Breast epithelium (tissue), 3 donors: Measurements from ENCODE around the gene GRIFIN.

Source experiments
- POLR2A ChIP-seq: fragments of 450-650 bp; IDR thresholded peaks from one replicate; pipeline ENCODE4 v1.6.1; 2016; ENCODE audit warnings: antibody characterized with exemption, mild to moderate bottlenecking, moderate library complexity
- TF ChIP-seq, protein P1 (sequence below), 3 donors: fragments of 450-650 bp; IDR thresholded peaks; one replicate each; pipeline ENCODE4 v1.5.1; 2016 to 2017; ENCODE audit warnings: antibody characterized with exemption in 3 of 3, mild to moderate bottlenecking in 3 of 3, moderate library complexity in 3 of 3

GRCh38 chr7:2446676-2447075 is 29.5 kb downstream of the GRIFIN start:
- TF ChIP-seq, protein P1, sequence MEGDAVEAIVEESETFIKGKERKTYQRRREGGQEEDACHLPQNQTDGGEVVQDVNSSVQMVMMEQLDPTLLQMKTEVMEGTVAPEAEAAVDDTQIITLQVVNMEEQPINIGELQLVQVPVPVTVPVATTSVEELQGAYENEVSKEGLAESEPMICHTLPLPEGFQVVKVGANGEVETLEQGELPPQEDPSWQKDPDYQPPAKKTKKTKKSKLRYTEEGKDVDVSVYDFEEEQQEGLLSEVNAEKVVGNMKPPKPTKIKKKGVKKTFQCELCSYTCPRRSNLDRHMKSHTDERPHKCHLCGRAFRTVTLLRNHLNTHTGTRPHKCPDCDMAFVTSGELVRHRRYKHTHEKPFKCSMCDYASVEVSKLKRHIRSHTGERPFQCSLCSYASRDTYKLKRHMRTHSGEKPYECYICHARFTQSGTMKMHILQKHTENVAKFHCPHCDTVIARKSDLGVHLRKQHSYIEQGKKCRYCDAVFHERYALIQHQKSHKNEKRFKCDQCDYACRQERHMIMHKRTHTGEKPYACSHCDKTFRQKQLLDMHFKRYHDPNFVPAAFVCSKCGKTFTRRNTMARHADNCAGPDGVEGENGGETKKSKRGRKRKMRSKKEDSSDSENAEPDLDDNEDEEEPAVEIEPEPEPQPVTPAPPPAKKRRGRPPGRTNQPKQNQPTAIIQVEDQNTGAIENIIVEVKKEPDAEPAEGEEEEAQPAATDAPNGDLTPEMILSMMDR (IDR thresholded peaks at IDR 0.05), result no peak
- TF ChIP-seq POLR2A, result no peak
